Activated CD4-positive, alpha-beta T cell treated with anti-CD3 and anti-CD28 coated beads for 1 hour (primary cell): ENCODE data around the gene ARF3.

Experiments
- DNase-seq: peaks from one replicate; pipeline ENCODE4 v3.0.0-alpha.2; 2020

Gene ARF3

GRCh38 chr12:48961801-48962200 lies 4.5 kb upstream of the ARF3 start:
- DNase-seq: no peak

- DNase-seq: no peak
Observed at GRCh38 chr12:48961331-48961730, 4.0 kb upstream of the ARF3 start.

GRCh38 chr12:48960834-48961233 lies 3.5 kb upstream of the ARF3 start:
- no peak for DNase-seq

GRCh38 chr12:48958049-48958388 lies 732 bp upstream of the ARF3 start:
- no peak for DNase-seq

GRCh38 chr12:48956279-48957140 lies 777 bp downstream of the ARF3 start:
- no peak for DNase-seq

GRCh38 chr12:48954841-48955501 lies 2.3 kb downstream of the ARF3 start:
- no peak for DNase-seq

GRCh38 chr12:48954061-48954460 lies 3.2 kb downstream of the ARF3 start:
- DNase-seq: no peak

GRCh38 chr12:48952691-48953090 lies 4.6 kb downstream of the ARF3 start:
- no peak for DNase-seq

GRCh38 chr12:48947727-48948126 lies 9.6 kb downstream of the ARF3 start:
- no peak for DNase-seq

- no peak for DNase-seq
Observed at GRCh38 chr12:48946943-48947342, 10.3 kb downstream of the ARF3 start.

- no peak for DNase-seq
Observed at GRCh38 chr12:48946205-48946604, 11.1 kb downstream of the ARF3 start.

GRCh38 chr12:48943221-48943620 lies 14.1 kb downstream of the ARF3 start:
- no peak for DNase-seq

- DNase-seq: no peak
Observed at GRCh38 chr12:48940181-48940580, 17.1 kb downstream of the ARF3 start.

- DNase-seq: no peak
Observed at GRCh38 chr12:48938805-48939204, 18.5 kb downstream of the ARF3 start.

GRCh38 chr12:48937170-48937569 lies 20.1 kb downstream of the ARF3 start:
- no peak for DNase-seq

GRCh38 chr12:48936379-48936979 lies 20.8 kb downstream of the ARF3 start:
- DNase-seq: peak; percentile 69

- DNase-seq: no peak
Observed at GRCh38 chr12:48934312-48934706, 23.0 kb downstream of the ARF3 start.

GRCh38 chr12:48933664-48934311 lies 23.5 kb downstream of the ARF3 start:
- no peak for DNase-seq

- no peak for DNase-seq
Observed at GRCh38 chr12:48932878-48933277, 24.4 kb downstream of the ARF3 start.

- DNase-seq: no peak
Observed at GRCh38 chr12:48930475-48930874, 26.8 kb downstream of the ARF3 start.

- DNase-seq: no peak
Observed at GRCh38 chr12:48929551-48929950, 27.7 kb downstream of the ARF3 start.

GRCh38 chr12:48927261-48927660 lies 30.0 kb downstream of the ARF3 start:
- no peak for DNase-seq

GRCh38 chr12:48925304-48926011 lies 31.8 kb downstream of the ARF3 start, which contains the start of gene FKBP11:
Gene FKBP11, minus strand, starts transcription at chr12:48925492. Its CDS starts 64 bp downstream, at chr12:48925428.
- peak; percentile 62 for DNase-seq
